HFFc6 (cell line): ENCODE results near the gene CBLL1. TPM values are rescaled to one million over a fixed set of nuclear protein-coding genes. Genes with fewer than 3 reads are reported as not detected.

Source experiments
- DNase-seq: peaks from one replicate; pipeline ENCODE4 v3.0.0-alpha.2; 2018
- H3K27ac Mint-ChIP-seq: 2 replicates; pipeline ENCODE4 v1.8.0; 2020; ENCODE audit warnings: mild to moderate bottlenecking, mixed read lengths
- H3K27me3 Mint-ChIP-seq: 2 replicates; pipeline ENCODE4 v1.8.0; 2021; ENCODE audit warnings: mild to moderate bottlenecking, moderate library complexity, mixed read lengths; ENCODE audit not compliant: insufficient read depth
- H3K36me3 Mint-ChIP-seq: 2 replicates; pipeline ENCODE4 v1.8.0; 2021; ENCODE audit warnings: low read depth, mixed read lengths
- H3K4me1 Mint-ChIP-seq: 2 replicates; pipeline ENCODE4 v1.8.0; 2020; ENCODE audit warnings: low read depth, mixed read lengths
- H3K4me3 Mint-ChIP-seq: 2 replicates; pipeline ENCODE4 v1.8.0; 2020; ENCODE audit warnings: mild to moderate bottlenecking, moderate library complexity, mixed read lengths
- H3K9me3 Mint-ChIP-seq: 2 replicates; pipeline ENCODE4 v1.8.0; 2020; ENCODE audit warnings: mild to moderate bottlenecking, mixed read lengths
- total RNA-seq, 6 experiments: library from RNA; stranded (reverse); fragmentation: NEBNext Ultra II Directional; extraction: Animal tissue kit (Norgen Biotek cat#: 25700); gene quantifications; 2 replicates in 1 of 6; 3 replicates in 5 of 6; pipeline ENCODE4 v1.2.3, GENCODE V29; 2021
- TF ChIP-seq, protein P1 (sequence below): fragments of 200-600 bp; sonication (generic); IDR thresholded peaks from 2 replicates; pipeline ENCODE4 v1.5.0; 2021; ENCODE audit warnings: antibody characterized with exemption, mild to moderate bottlenecking

Gene CBLL1
- total RNA-seq, 6 experiments from 2014 or later: 20.8 to 25.7 (median 23.5) TPM

DNA sequence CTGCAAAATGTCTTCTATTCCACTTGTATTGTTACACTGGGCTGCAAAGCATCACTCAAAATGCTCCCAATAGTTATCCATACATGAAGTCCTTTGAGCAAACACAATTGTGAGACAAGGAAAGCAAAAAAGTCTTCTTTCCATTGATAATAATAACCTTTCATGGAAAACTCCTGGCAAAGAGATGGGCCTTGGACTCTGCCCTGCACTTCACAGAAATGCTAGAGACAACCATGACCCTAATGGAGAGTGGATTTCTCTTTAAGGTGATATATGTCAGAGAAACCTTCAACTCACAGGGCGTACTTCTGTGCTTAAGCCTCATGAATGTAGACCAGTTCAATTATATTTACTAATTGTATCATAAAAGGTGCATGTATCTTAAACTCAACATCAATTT, 39.7 kb downstream of the CBLL1 start:
- no peak for DNase-seq
- TF ChIP-seq, protein P1, sequence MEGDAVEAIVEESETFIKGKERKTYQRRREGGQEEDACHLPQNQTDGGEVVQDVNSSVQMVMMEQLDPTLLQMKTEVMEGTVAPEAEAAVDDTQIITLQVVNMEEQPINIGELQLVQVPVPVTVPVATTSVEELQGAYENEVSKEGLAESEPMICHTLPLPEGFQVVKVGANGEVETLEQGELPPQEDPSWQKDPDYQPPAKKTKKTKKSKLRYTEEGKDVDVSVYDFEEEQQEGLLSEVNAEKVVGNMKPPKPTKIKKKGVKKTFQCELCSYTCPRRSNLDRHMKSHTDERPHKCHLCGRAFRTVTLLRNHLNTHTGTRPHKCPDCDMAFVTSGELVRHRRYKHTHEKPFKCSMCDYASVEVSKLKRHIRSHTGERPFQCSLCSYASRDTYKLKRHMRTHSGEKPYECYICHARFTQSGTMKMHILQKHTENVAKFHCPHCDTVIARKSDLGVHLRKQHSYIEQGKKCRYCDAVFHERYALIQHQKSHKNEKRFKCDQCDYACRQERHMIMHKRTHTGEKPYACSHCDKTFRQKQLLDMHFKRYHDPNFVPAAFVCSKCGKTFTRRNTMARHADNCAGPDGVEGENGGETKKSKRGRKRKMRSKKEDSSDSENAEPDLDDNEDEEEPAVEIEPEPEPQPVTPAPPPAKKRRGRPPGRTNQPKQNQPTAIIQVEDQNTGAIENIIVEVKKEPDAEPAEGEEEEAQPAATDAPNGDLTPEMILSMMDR: no peak
- H3K27me3 Mint-ChIP-seq: peaks cover 27% of the 10 kb centered on the region
- no peak overlapping the region for H3K27ac Mint-ChIP-seq
- H3K4me3 Mint-ChIP-seq: no peak overlapping the region
- no peaks in the 10 kb centered on the region for H3K4me1 Mint-ChIP-seq
- no peaks in the 10 kb centered on the region for H3K9me3 Mint-ChIP-seq
- H3K36me3 Mint-ChIP-seq: no peaks in the 10 kb centered on the region

DNA sequence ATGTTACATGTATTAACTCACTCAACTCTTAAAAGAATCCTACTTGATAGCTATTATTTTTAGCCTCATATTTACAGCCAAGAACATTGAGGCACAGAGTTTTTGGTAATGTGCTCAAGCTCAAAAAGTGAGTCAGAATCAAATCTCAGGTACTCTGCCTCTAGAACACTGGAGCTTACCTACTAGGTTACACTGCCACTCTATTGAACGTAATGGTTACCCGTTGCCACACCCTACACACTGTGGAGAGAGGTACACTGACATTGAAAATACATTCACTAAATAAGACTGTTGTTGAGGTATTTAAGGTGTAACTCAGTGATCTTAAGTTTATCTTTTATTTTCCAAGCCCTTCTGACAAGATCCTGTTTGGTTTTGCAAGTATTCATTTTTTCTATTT, 41.2 kb downstream of the CBLL1 start:
- H3K4me1 Mint-ChIP-seq: no peaks in the 10 kb centered on the region
- TF ChIP-seq, protein P1: no peak
- H3K36me3 Mint-ChIP-seq: no peaks in the 10 kb centered on the region
- H3K27ac Mint-ChIP-seq: no peak overlapping the region
- no peak for DNase-seq
- H3K4me3 Mint-ChIP-seq: no peak overlapping the region
- H3K9me3 Mint-ChIP-seq: no peaks in the 10 kb centered on the region
- H3K27me3 Mint-ChIP-seq: peaks cover 30% of the 10 kb centered on the region

DNA sequence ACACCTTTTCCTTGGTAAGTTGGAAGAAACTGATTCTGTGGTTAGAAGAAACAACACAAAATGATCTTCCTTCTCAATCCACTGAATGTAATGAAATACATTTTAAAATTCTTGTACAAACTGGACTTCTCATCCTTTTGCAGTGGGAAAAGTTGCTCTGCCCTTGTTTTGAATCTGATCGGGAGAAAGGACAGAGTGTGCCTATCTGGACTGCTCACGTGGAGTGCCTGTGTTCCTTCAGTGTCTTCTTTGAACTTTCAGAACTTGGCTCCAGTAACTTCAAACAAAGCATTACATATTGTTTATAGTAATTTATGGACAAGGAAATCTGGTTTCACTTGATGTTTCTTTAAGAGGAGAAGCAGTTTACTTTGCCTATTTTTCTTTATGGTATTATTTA, 42.0 kb downstream of the CBLL1 start:
- no peak for DNase-seq
- Mint-ChIP-seq H3K27me3 (peaks cover 30% of the 10 kb centered on the region), H3K9me3 (no peaks in the 10 kb centered on the region), H3K27ac (no peak overlapping the region), H3K4me1 (no peaks in the 10 kb centered on the region), H3K36me3 (no peaks in the 10 kb centered on the region), H3K4me3 (no peak overlapping the region)
- TF ChIP-seq, protein P1: no peak

DNA sequence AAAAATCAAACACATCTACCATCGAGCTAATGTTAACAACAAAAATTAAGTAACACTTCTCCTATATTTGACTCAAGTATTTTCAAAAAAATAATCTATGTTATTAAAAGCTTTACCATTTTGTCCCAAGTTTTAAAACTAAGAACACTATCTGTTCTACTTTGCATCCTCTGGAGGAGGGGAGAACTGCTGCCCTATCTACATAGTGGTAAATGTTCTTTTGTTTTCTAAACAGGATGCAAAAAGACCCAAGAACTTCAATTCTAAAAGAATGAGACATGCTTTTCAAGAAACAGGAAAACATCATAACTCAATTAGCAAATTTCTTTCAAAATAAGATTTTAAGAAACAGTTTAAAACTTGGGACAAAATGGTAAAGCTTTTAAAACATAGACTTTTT, 44.3 kb downstream of the CBLL1 start:
- no peaks in the 10 kb centered on the region for H3K36me3 Mint-ChIP-seq
- TF ChIP-seq, protein P1: no peak
- H3K9me3 Mint-ChIP-seq: no peaks in the 10 kb centered on the region
- H3K27me3 Mint-ChIP-seq: peaks cover 35% of the 10 kb centered on the region
- no peaks in the 10 kb centered on the region for H3K4me1 Mint-ChIP-seq
- H3K27ac Mint-ChIP-seq: no peak overlapping the region
- no peak for DNase-seq
- H3K4me3 Mint-ChIP-seq: no peak overlapping the region

DNA sequence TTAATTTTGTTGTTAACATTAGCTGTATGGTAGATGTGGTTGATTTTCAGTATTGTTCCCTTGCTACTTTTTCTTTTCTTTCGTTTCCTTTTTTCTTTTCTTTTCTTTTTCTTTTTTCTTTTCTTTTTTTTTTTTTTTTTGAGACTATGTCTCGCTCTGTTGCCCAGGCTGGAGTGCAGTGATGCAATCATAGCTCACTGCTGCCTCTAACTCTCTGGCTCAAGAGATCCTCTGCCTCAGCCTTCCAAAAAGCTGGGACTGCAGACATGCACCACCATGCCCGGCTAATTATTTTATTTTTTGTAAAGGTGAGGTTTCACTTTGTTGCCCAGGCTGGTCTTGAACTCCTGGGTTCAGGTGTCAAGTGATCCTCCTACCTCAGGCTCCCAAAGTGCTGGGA, 44.7 kb downstream of the CBLL1 start:
- no peaks in the 10 kb centered on the region for H3K36me3 Mint-ChIP-seq
- DNase-seq: no peak
- H3K9me3 Mint-ChIP-seq: no peaks in the 10 kb centered on the region
- H3K4me3 Mint-ChIP-seq: no peak overlapping the region
- TF ChIP-seq, protein P1: no peak
- no peak overlapping the region for H3K27ac Mint-ChIP-seq
- H3K27me3 Mint-ChIP-seq: peaks cover 35% of the 10 kb centered on the region
- H3K4me1 Mint-ChIP-seq: no peaks in the 10 kb centered on the region

DNA sequence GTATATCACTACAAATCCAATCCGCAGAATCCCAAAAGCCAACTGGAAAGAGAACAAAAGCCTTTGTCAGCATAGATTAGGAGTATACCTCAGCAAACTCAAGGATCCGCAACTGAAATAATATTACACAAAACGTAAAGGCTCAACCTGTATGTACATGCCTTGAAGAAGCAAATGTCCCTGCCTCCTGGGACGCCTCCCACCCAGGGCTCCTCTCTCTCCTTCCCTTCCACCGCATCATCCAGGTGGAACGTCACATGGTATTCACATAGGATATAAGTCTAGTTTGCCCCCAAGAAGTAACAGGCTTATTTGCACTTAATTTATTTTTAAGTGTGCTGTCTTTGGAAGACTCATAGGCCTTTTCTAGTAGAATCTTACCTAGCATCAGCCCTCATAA, 45.7 kb downstream of the CBLL1 start:
- H3K4me1 Mint-ChIP-seq: no peaks in the 10 kb centered on the region
- H3K27me3 Mint-ChIP-seq: peaks cover 40% of the 10 kb centered on the region
- no peaks in the 10 kb centered on the region for H3K9me3 Mint-ChIP-seq
- no peak for DNase-seq
- TF ChIP-seq, protein P1: no peak
- H3K27ac Mint-ChIP-seq: no peak overlapping the region
- no peak overlapping the region for H3K4me3 Mint-ChIP-seq
- no peaks in the 10 kb centered on the region for H3K36me3 Mint-ChIP-seq
